Measurements from ENCODE around the gene PLA2G2F.

DNA sequence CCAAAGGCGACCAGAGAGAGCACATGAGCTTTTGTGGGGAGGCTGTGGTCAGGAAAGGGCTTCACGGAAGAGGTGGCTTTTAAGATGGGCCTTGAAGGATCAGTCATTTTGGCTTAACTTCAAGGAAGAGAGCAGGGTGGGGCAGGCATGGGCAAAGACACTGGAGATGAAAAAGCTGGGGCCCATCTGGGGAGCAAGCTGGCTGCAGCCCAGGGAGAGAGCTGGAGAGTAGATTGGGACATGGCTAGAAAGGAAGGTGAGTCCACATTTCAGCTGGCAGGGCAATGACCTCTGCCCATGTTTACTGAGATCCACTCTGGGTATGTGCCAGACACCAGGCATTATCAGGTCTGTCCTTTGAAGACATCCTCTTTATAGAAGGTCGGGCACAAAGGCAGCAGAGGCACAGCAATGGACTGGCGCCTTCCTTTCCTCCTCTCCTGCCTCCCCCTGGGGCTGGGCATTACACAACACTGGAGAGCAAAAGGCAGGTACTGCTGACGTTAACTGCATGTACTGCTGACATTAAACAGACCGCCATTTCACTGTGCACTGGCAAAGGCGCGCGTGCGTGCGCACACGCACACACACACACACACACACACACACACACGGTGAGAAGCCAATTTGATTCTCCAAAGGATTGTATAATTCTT lies 44.6 kb downstream of the PLA2G2F start:
- TF ChIP-seq ETV6 (CRISPR knock-in tag; IDR thresholded peaks at IDR 0.05) (no peak), NFE2L1 (CRISPR knock-in tag; IDR thresholded peaks at IDR 0.05) (no peak), TEAD4 (CRISPR knock-in tag; IDR thresholded peaks at IDR 0.05) (no peak)
- TF ChIP-seq, protein P1, sequence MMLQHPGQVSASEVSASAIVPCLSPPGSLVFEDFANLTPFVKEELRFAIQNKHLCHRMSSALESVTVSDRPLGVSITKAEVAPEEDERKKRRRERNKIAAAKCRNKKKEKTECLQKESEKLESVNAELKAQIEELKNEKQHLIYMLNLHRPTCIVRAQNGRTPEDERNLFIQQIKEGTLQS (CRISPR knock-in tag; conservative IDR thresholded peaks at IDR 0.05): no peak
- TF ChIP-seq, protein P2, sequence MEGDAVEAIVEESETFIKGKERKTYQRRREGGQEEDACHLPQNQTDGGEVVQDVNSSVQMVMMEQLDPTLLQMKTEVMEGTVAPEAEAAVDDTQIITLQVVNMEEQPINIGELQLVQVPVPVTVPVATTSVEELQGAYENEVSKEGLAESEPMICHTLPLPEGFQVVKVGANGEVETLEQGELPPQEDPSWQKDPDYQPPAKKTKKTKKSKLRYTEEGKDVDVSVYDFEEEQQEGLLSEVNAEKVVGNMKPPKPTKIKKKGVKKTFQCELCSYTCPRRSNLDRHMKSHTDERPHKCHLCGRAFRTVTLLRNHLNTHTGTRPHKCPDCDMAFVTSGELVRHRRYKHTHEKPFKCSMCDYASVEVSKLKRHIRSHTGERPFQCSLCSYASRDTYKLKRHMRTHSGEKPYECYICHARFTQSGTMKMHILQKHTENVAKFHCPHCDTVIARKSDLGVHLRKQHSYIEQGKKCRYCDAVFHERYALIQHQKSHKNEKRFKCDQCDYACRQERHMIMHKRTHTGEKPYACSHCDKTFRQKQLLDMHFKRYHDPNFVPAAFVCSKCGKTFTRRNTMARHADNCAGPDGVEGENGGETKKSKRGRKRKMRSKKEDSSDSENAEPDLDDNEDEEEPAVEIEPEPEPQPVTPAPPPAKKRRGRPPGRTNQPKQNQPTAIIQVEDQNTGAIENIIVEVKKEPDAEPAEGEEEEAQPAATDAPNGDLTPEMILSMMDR (IDR thresholded peaks at IDR 0.05): no peak
